ENCODE data around the gene MDM2. TPM values are rescaled to one million over a fixed set of nuclear protein-coding genes. Genes with fewer than 3 reads are reported as not detected.

Gene MDM2
- total RNA-seq, 2 experiments from 2014 or later: 143 to 318 TPM

GRCh38 chr12:68760806-68761441 is 47.1 kb upstream of the MDM2 start:
- Histone ChIP-seq H3K36me3 (ENCODE audit: insufficient read depth, low read length) (peaks cover 96% of the 10 kb centered on the region), H3K4me2 (ENCODE audit: low read length) (no peak overlapping the region), H2AFZ (ENCODE audit: low read length) (no peak overlapping the region), H3K9me2 (ENCODE audit: insufficient read depth, low read length) (no peaks in the 10 kb centered on the region), H3K4me3 (ENCODE audit: low read depth, low read length, poor library complexity, severe bottlenecking) (no peak overlapping the region), H3K79me2 (ENCODE audit: insufficient read depth, low read depth, low read length) (0 out of 2 replicates have a peak, but pooled peaks cover 3% of the 10 kb centered on the region), H4K20me1 (ENCODE audit: insufficient read depth, low read length) (no peaks in the 10 kb centered on the region), H3K9me3 (ENCODE audit: low read length) (no peaks in the 10 kb centered on the region), H3K27ac (ENCODE audit: low read depth, low read length, poor library complexity, severe bottlenecking) (no peak overlapping the region), H3K4me1 (ENCODE audit: insufficient read depth, low read length, poor library complexity, severe bottlenecking) (peaks cover 8% of the 10 kb centered on the region)
- DNase-seq (ENCODE audit: low spot score): no peak
- intact Hi-C loops (cut with micrococcal nuclease; ENCODE audit: unreplicated experiment): no loop called here
- TF ChIP-seq CTCF (conservative IDR thresholded peaks at IDR 0.05; ENCODE audit: low read length) (no peak), EZH2phosphoT487 (IDR thresholded peaks at IDR 0.05; ENCODE audit: borderline replicate concordance, low read depth, low read length) (no peak)
- BruUV-seq (replicated peaks): TSS peak; percentile 6
- POLR2A ChIA-PET: no interaction called here
- CTCF ChIA-PET (ENCODE audit: unreplicated experiment): no interaction called here

DNA sequence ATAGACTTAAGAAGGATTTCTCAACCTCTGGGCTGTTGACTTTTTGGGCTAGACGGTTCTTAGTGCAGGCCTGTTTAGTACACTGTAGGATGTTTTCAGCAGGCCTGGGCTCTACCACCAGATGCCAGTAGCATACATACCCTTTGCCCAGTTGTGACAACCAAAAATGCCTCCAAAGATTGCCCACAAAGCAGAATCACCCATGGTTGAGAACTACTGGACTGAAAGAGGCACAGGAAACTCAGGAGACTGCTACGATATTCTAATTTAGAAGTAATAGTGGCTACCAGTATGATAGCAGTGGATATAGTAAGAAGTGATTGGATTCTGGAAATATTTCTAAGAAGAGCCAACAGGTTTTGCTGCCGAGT is 46.5 kb upstream of the MDM2 start:
- H3K4me1 ChIP-seq (ENCODE audit: insufficient read depth, low read length, poor library complexity, severe bottlenecking): peaks cover 8% of the 10 kb centered on the region
- peaks cover 96% of the 10 kb centered on the region for H3K36me3 ChIP-seq (ENCODE audit: insufficient read depth, low read length)
- intact Hi-C loops (cut with micrococcal nuclease; ENCODE audit: unreplicated experiment): no loop called here
- no peak overlapping the region for H2AFZ ChIP-seq (ENCODE audit: low read length)
- H3K27ac ChIP-seq (ENCODE audit: low read depth, low read length, poor library complexity, severe bottlenecking): no peak overlapping the region
- DNase-seq (ENCODE audit: low spot score): no peak
- H3K4me2 ChIP-seq (ENCODE audit: low read length): no peak overlapping the region
- ChIA-PET POLR2A (no interaction called here), CTCF (ENCODE audit: unreplicated experiment) (no interaction called here)
- no peaks in the 10 kb centered on the region for H3K9me2 ChIP-seq (ENCODE audit: insufficient read depth, low read length)
- TF ChIP-seq CTCF (conservative IDR thresholded peaks at IDR 0.05; ENCODE audit: low read length) (no peak), EZH2phosphoT487 (IDR thresholded peaks at IDR 0.05; ENCODE audit: borderline replicate concordance, low read depth, low read length) (no peak)
- 0 out of 2 replicates have a peak, but pooled peaks cover 3% of the 10 kb centered on the region for H3K79me2 ChIP-seq (ENCODE audit: insufficient read depth, low read depth, low read length)
- no peaks in the 10 kb centered on the region for H3K9me3 ChIP-seq (ENCODE audit: low read length)
- BruUV-seq (replicated peaks): no TSS peak
- no peak overlapping the region for H3K4me3 ChIP-seq (ENCODE audit: low read depth, low read length, poor library complexity, severe bottlenecking)
- no peaks in the 10 kb centered on the region for H4K20me1 ChIP-seq (ENCODE audit: insufficient read depth, low read length)

- TF ChIP-seq EZH2phosphoT487 (IDR thresholded peaks at IDR 0.05; ENCODE audit: borderline replicate concordance, low read depth, low read length): no peak
- no peak for TF ChIP-seq CTCF (conservative IDR thresholded peaks at IDR 0.05; ENCODE audit: low read length)
- intact Hi-C loops (cut with micrococcal nuclease; ENCODE audit: unreplicated experiment): no loop called here
- Histone ChIP-seq H3K36me3 (ENCODE audit: insufficient read depth, low read length) (peaks cover 96% of the 10 kb centered on the region), H3K4me1 (ENCODE audit: insufficient read depth, low read length, poor library complexity, severe bottlenecking) (peaks cover 8% of the 10 kb centered on the region), H3K27ac (ENCODE audit: low read depth, low read length, poor library complexity, severe bottlenecking) (no peak overlapping the region), H3K9me3 (ENCODE audit: low read length) (no peaks in the 10 kb centered on the region), H3K4me3 (ENCODE audit: low read depth, low read length, poor library complexity, severe bottlenecking) (no peak overlapping the region), H2AFZ (ENCODE audit: low read length) (no peak overlapping the region), H4K20me1 (ENCODE audit: insufficient read depth, low read length) (no peaks in the 10 kb centered on the region), H3K9me2 (ENCODE audit: insufficient read depth, low read length) (no peaks in the 10 kb centered on the region), H3K4me2 (ENCODE audit: low read length) (no peak overlapping the region), H3K79me2 (ENCODE audit: insufficient read depth, low read depth, low read length) (0 out of 2 replicates have a peak, but pooled peaks cover 3% of the 10 kb centered on the region)
- ChIA-PET POLR2A (interaction anchor here (1.2 kb wide), 1 partner anchor 9 kb away, joined by 5 read pairs; no protein-coding TSS in a partner anchor), CTCF (ENCODE audit: unreplicated experiment) (no interaction called here)
- BruUV-seq (replicated peaks): no TSS peak
- no peak for DNase-seq (ENCODE audit: low spot score)
Measured at GRCh38 chr12:68761901-68762630, 45.9 kb upstream of the MDM2 start.

Measured in OCI-LY7 (cell line).